GM12878 (cell line): Measurements from ENCODE around the gene NCBP3. TPM values are rescaled to one million over a fixed set of nuclear protein-coding genes. Genes with fewer than 3 reads are reported as not detected.

ENCODE experiments used
- ATAC-seq: fragments of 200-7000 bp; cut with Tn5 transposase; 3 replicates; pipeline ENCODE4 v1.9.1; 2020; ENCODE audit warnings: mild to moderate bottlenecking, moderate library complexity
- BruUV-seq: library from RNA; stranded (reverse); fragments of 400-500 nt; replicated peaks from 2 replicates; lab custom pipeline; 2021; lab: Mats Ljungman, UMichigan
- CTCF ChIA-PET: fragments of 300-600 bp; sonication (Branson Sonifier 250); formaldehyde crosslinking; extraction: SDS; loops from one replicate; lab custom pipeline; 2021; ENCODE audit warnings: inconsistent platforms; lab: Yijun Ruan, JAX
- POLR2A ChIA-PET: fragments of 350-600 bp; formaldehyde crosslinking; extraction: SDS; loops from one replicate; lab custom pipeline; 2021; ENCODE audit warnings: inconsistent platforms; lab: Charles Lee
- RAD21 ChIA-PET: fragments of 300-600 bp; sonication (Branson Sonifier 250); formaldehyde crosslinking; loops from one replicate; lab custom pipeline; 2023; ENCODE audit warnings: antibody characterized with exemption; ENCODE audit not compliant: unreplicated experiment; lab: Charles Lee
- SMC1A ChIA-PET: fragments of 300-600 bp; sonication (Branson Sonifier 250); formaldehyde crosslinking; loops from one replicate; lab custom pipeline; 2023; ENCODE audit not compliant: unreplicated experiment, uncharacterized antibody; lab: Charles Lee
- DNase-seq: peaks from one replicate; pipeline ENCODE4 v3.0.0-alpha.2; 2011; ENCODE audit warnings: low read depth, low spot score
- FAIRE-seq: peaks from 3 replicates; lab custom pipeline; 2011; peaks lifted over from hg19 to GRCh38; lab: Jason Lieb, UNC
- H2AFZ ChIP-seq: 2 replicates; pipeline ENCODE4 v1.6.0; 2011; ENCODE audit warnings: low read depth, low read length, control low read depth; ENCODE audit not compliant: control insufficient read depth
- H3K27ac ChIP-seq: 2 replicates; pipeline ENCODE4 v1.5.1; 2011; ENCODE audit warnings: control low read depth; ENCODE audit not compliant: control insufficient read depth, insufficient read depth
- H3K27me3 ChIP-seq, 2 experiments: replicated peaks in 1 of 2; 2 replicates each; pipeline versions ENCODE4 v1.6.0 to v1.6.1; 2011; ENCODE audit warnings: low read length in 1 of 2; ENCODE audit not compliant: control insufficient read depth in 2 of 2, insufficient read depth in 2 of 2
- H3K36me3 ChIP-seq, 2 experiments: 2 replicates each; pipeline ENCODE4 v1.5.1; 2011; ENCODE audit warnings: low read length in 1 of 2; ENCODE audit not compliant: control insufficient read depth in 2 of 2, insufficient read depth in 2 of 2
- H3K4me1 ChIP-seq: 2 replicates; pipeline ENCODE4 v1.6.1; 2011; ENCODE audit warnings: mild to moderate bottlenecking, low read length, moderate library complexity, mixed read lengths; ENCODE audit not compliant: control insufficient read depth, insufficient read depth
- H3K4me2 ChIP-seq: 2 replicates; pipeline ENCODE4 v1.6.0; 2011; ENCODE audit warnings: control low read depth; ENCODE audit not compliant: control insufficient read depth, insufficient read depth
- H3K4me3 ChIP-seq: fragments of 200-600 bp; sonication (generic); 2 replicates; pipeline ENCODE4 v1.5.1; 2016
- H3K79me2 ChIP-seq: 2 replicates; pipeline ENCODE4 v1.6.0; 2011; ENCODE audit warnings: low read length; ENCODE audit not compliant: control insufficient read depth, insufficient read depth
- H3K9ac ChIP-seq: 2 replicates; pipeline ENCODE4 v1.8.0; 2011; ENCODE audit warnings: low read length, control low read depth, mixed read lengths; ENCODE audit not compliant: control insufficient read depth, insufficient read depth
- H3K9me3 ChIP-seq: replicated peaks from 3 replicates; pipeline ENCODE4 v1.5.1; 2011; ENCODE audit warnings: mild to moderate bottlenecking, low read length; ENCODE audit not compliant: control insufficient read depth, insufficient read depth
- H4K20me1 ChIP-seq: 2 replicates; pipeline ENCODE4 v1.6.0; 2011; ENCODE audit not compliant: control insufficient read depth, insufficient read depth
- ATF2 ChIP-seq: IDR thresholded peaks from 2 replicates; pipeline ENCODE4 v1.6.1; 2012; ENCODE audit warnings: low read length, inconsistent platforms
- CBX3 ChIP-seq: fragments of 200-600 bp; sonication (generic); IDR thresholded peaks from 2 replicates; pipeline ENCODE4 v1.6.1; 2016; ENCODE audit warnings: low read depth, borderline replicate concordance
- EGR1 ChIP-seq, 2 experiments: IDR thresholded peaks; 1 replicate in 1 of 2; 2 replicates in 1 of 2; pipeline ENCODE4 v1.6.1; 2011 to 2012; ENCODE audit warnings: low read depth in 2 of 2, low read length in 2 of 2, borderline replicate concordance in 1 of 2, mild to moderate bottlenecking in 1 of 2, moderate library complexity in 1 of 2
- MYB ChIP-seq: fragments of 150-350 bp; IDR thresholded peaks from 2 replicates; pipeline ENCODE4 v1.6.1; 2014; ENCODE audit warnings: mild to moderate bottlenecking, low read depth, low read length, borderline replicate concordance
- PRDM15 ChIP-seq: fragments of 450-650 bp; formaldehyde crosslinking; IDR thresholded peaks from 2 replicates; pipeline ENCODE4 v1.4.0; 2020; ENCODE audit warnings: mild to moderate bottlenecking, moderate library complexity
- TCF7 ChIP-seq: IDR thresholded peaks from 2 replicates; pipeline ENCODE4 v1.6.1; 2014; ENCODE audit warnings: antibody characterized with exemption, borderline replicate concordance
- USF2 ChIP-seq: IDR thresholded peaks from 2 replicates; pipeline ENCODE4 v1.6.1; 2011; ENCODE audit warnings: low read depth, low read length, improper control_type of control experiment, borderline replicate concordance
- ZNF274 ChIP-seq: IDR thresholded peaks from one replicate; pipeline ENCODE4 v1.8.0; 2011; ENCODE audit not compliant: insufficient read length, insufficient read depth
- WGBS: methylation state at CpG from one replicate; pipeline ENCODE4 v1.1.6; 2016; ENCODE audit warnings: low lambda C conversion rate; ENCODE audit not compliant: insufficient replicate concordance, insufficient coverage; ENCODE audit errors: missing lambda C conversion rate; 5-methylcytosine and 5-hydroxymethylcytosine counted together
- in situ Hi-C: fragments of 300-500 bp; cut with MboI; formaldehyde crosslinking; loops from 9 replicates; pipeline ENCODE4 v1.14.3; 2018; ENCODE audit warnings: mixed read lengths
- intact Hi-C: fragments of 100-400 bp; cut with micrococcal nuclease; formaldehyde crosslinking; loops from one replicate; pipeline ENCODE4 v1.14.2; 2022; ENCODE audit not compliant: unreplicated experiment
- polyA plus RNA-seq, 11 experiments: library from polyadenylated mRNA; depleted of rRNA in 4 of 11; unstranded in 6 of 11; stranded (reverse) in 5 of 11; fragments of >200 nt; fragmentation: Nextera tagmentation in 4 of 11; fragmentation: Illumina TruSeq in 1 of 11; extraction: Ambion mirVana in 4 of 11; extraction: Trizol in 1 of 11; gene quantifications; 1 replicate in 1 of 11; 2 replicates in 10 of 11; pipeline versions ENCODE4 v1.2.1 to v1.2.3, GENCODE V29; 2011 to 2016; ENCODE audit warnings: inconsistent platforms in 2 of 11, missing spikeins in 2 of 11, low read depth in 1 of 11
- total RNA-seq, 4 experiments: library from RNA; depleted of rRNA in 3 of 4; stranded (reverse); fragments of >200 nt in 3 of 4; fragmentation: Illumina TruSeq in 1 of 4; extraction: Trizol in 1 of 4; gene quantifications; 2 replicates each; pipeline versions ENCODE4 v1.2.1 to v1.2.3, GENCODE V29; 2013 to 2021

The NCBP3 gene
- total and polyA plus RNA-seq, 10 of the 15 experiments (the other 5 are each of a cell fraction or from before 2014, with no cell fraction given), result 5.2 to 32.0 (median 23.2) TPM

- CTCF ChIA-PET, result interaction anchor here (3.9 kb wide), 1 partner anchor 24 kb away, joined by 26 read pairs; no protein-coding TSS in a partner anchor
- POLR2A ChIA-PET, result interaction anchor here (0.5 to 0.7 kb wide), 2 partner anchors 95 to 127 kb away, joined by 3 to 4 read pairs; no protein-coding TSS in a partner anchor
- no peak for ATAC-seq
These were observed 84.1 kb downstream of the NCBP3 start for GRCh38 chr17:3761918-3762380.

More at GRCh38 chr17:3761918-3762380, 84.1 kb downstream of the NCBP3 start:
- H3K4me3 ChIP-seq, result no peak overlapping the region
- no peak for FAIRE-seq
- no TSS peak for BruUV-seq
- H3K36me3 ChIP-seq, result no peaks in the 10 kb centered on the region
- H3K27me3 ChIP-seq, result no peaks in the 10 kb centered on the region
- in situ Hi-C loops, result no loop called here
- WGBS, result 80% methylated on average over 16 of the region's 16 CpGs
- peaks cover 6% of the 10 kb centered on the region; the same call in 2 of the 3 replicates for H3K9me3 ChIP-seq
- H3K27ac ChIP-seq, result no peak overlapping the region
- H3K4me1 ChIP-seq, result peaks cover 28% of the 10 kb centered on the region
- no peak overlapping the region for H3K9ac ChIP-seq
- RAD21 ChIA-PET, result interaction anchor here (1.2 to 5.7 kb wide), 2 partner anchors 23 to 35 kb away, joined by 4 to 42 read pairs; no protein-coding TSS in a partner anchor
- H4K20me1 ChIP-seq, result no peaks in the 10 kb centered on the region
- no peak overlapping the region for H2AFZ ChIP-seq
- H3K4me2 ChIP-seq, result no peak overlapping the region
- intact Hi-C loops, result no loop called here
- SMC1A ChIA-PET, result interaction anchor here (1.8 to 3.6 kb wide), 3 partner anchors 24 to 55 kb away, joined by 4 to 22 read pairs (median 9); no protein-coding TSS in a partner anchor
- no peak for DNase-seq
- no peak for TF ChIP-seq CBX3
- no peak for TF ChIP-seq ZNF274
- TF ChIP-seq TCF7, result no peak
- TF ChIP-seq PRDM15 (CRISPR knock-in tag), result no peak
- TF ChIP-seq EGR1 (IDR thresholded peaks at IDR 0.05; ENCODE audit: borderline replicate concordance in 1 of 2, low read depth in 2 of 2, low read length in 2 of 2), result no peak
- TF ChIP-seq USF2, result no peak
- no peak for TF ChIP-seq ATF2
- TF ChIP-seq MYB, result no peak
- H3K79me2 ChIP-seq, result no peaks in the 10 kb centered on the region
